Inflammatory macrophage treated with lipopolysaccharide for 1 hour (primary cell): ENCODE measurements around the gene CHKB.

ENCODE experiments used
- DNase-seq, 2 donors: peaks; one replicate each; pipeline ENCODE4 v3.0.0-alpha.2; 2020 to 2022

CHKB gene

DNA sequence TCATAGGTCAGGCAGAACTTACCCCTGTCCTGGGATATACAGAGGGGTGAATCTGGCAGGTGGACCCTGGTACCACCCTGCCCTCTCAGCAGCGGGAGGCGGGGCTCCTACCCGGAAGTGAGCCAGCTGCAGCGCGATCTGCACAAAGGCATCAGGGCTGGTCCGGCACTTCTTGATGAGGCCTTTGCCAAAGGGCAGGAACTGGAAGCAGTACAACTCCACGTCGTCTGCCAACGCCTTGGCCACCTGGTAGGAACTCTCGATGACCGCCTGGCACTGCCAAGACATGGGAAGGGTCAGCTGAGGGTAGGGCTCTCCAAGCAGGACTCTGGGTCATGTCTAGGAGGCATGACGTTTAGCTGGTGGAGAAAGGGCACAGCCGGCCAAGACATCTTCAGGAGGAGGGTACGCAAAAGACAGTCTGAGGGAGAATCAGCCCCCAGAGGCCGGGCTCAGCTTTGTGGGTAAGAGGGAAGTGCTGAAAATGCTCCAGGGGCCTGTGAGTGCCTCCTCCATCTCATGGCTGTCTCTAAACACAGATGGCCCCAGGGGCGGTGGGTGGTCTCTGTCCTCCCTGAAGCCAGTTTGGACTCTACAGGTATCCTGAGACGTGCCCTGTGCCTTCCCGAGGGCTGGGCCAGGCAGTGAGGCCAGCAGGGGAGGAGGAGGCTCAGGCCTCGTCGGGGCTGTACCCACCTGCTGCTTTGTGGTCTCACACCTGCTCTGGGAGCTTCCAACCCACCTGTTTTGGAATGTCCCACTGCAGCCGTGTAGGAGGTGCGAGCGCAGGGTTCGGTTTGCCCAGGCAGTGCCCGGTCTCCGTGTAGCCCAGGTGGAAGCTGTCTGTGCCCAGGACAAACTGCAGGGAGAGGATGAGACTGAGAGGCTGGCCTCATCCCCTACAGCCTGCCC, 11.1 kb downstream of the CHKB start:
- no peak for DNase-seq

DNA sequence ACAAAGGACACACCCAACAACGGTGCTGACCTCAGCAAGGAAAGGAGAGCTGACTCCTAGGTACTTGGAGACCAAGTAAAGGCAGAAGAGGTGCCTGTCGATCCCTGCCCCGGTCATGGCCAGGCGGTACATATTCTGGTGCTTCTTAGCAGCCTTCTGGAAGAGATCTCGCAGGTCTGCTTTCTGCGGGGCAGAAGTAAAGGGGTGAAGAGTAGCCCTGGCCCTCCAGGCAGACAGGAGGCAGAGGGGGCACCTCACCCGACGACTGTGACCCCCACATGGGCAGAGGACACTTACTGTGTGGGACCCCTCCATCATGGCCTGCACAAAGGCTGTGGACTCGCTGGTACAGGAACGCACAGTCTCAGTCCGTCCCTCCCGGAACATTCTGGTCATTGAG, 11.8 kb downstream of the CHKB start:
- DNase-seq = no peak

DNA sequence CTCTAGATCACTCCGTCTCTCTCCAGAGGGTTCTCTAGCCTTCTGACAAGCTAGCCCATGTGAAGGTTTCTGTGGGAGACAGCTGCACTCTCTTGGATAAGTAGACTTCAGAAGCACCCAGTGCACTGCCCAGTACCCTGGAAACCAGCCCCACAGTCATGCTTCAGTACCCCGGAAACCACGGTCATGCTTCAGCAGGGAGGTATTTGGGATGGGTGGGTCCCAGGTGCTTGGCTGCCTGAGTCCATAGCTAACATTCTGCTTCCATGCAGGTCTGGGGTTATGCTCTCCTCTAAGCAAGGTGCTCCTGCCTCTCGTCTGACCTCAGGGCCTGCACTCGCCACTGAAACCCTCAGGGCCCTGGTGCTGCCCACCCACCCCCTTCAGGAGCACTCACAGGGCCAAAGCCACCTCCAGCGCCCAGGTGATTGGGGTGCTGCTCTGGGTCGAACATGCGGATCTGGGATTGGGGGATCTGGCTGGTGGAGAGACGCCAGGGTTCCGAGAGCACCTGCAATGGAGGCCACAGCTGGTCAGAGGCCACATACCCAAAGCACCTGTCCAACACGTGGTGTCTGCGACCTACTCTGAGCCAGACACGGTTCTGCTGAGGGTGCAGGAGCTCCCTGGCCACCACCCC, 12.6 kb downstream of the CHKB start:
- DNase-seq = no peak

DNA sequence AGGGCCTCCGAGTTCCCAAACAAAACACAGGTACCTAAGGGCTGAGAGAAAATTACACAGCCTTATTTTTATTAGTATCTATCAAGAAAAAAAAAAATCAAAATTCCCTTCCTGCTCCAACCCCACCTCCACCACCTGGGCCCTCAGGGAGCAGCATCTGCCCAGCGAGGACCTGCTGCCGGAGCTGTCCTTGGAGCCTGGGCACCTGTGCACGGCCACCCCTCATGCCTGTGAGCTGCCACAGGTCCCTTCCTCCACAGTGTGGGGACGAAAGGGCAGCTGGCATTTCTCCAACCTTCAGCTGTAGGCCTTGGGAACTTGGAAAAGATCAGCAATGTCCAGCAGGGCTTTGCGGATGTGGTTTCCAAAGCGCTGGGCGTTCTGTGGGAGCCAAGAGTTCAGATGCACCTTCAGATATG, 13.6 kb downstream of the CHKB start:
- DNase-seq = no peak

DNA sequence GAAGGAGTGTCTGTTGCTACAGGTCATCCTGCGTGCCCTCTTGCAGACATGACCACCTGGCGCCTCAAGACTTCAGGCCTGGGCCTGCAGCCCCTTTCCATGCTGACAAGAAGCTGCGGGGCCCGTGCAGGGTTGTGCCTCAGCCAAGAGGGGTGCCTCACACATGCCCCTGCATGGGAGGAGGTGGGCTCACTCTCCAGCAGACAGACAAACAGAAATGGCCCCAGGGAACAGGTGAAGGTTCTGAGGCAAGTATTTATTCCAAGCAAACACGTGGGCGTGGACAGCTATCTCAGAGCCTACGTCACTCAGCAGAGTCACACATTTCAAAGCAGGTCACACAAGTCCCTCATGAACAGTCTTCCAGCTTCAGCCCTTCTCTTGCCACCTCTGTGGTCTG, 14.0 kb downstream of the CHKB start:
- no peak for DNase-seq

DNA sequence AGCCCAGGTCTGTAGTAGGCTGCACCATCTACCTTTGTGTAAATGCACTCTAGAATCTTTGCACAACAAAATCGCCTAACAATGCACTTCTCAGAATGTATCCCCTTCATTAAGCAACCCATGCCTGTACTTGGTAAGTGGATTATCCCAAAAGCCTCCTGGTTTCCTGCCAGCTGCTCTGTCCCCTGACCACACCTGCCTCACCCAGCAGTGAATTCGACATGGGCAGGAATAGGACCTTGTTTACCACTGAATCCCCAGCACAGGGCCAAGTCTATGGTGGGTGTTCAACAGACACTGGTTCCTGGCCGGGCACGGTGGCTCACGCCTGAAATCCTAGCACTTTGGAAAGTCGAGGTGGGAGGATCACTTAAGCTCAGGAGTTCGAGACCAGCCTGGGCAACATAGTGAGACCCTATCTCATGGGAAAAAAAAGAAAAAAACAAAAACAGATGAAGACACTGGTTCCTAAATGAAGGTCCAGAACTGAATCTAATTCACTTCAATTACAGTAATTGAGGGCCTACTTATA, 14.9 kb downstream of the CHKB start:
- DNase-seq = no peak

DNA sequence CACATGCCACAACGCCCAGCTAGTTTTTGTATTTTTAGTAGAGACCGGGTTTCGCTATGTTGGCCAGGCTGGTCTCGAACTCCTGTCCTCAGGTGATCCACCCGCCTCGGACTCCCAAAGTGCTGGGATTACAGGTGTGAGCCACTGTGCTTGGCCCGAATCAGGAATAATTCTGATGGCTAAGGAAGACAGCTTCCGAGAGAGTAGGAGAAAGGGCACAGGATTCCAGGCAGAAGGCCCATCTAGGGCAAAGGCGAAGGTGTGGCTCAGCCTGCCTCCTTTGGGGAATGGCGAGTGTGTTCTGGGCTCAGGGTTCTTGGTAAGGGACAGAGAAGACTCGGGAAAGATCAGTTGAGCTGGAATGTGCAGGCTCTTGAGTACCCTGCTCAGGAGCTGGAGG, 18.4 kb downstream of the CHKB start:
- no peak for DNase-seq

DNA sequence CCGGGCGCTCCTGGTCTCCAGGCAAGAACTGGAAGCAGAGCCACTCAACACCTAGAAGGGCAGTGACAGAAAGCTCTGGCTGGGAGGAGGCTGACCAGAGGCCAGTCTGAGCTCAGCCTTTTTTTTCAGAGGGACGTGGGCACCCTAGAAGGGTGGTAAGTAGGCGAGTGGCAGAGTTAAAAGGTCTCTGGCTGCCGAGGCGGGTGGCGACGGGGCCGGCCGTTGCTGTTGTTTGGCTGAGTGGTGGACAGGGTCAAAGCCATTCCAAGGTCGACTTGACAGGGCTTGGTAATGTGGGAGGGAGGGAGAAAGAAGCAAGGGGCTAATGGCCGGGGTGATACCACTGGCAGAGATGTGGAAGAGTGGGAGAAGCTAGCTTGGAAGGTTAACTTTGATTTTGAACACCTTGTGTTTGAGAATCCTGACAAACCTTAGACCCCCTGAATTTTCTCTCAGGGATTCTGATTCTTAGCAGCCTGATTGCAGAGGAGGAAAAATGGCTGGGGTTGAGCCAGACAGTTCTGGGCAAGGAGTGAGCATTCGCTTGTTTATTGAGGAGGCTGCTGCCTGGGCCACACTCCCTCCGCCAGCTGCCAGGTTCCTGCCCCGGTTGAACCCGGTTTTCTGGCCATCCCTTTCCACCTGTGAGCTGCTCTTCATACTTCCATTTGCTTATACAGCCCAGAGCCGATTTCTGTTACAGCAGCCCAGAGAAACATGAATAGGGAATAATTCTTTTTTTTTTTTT, 19.1 kb downstream of the CHKB start:
- DNase-seq = no peak

DNA sequence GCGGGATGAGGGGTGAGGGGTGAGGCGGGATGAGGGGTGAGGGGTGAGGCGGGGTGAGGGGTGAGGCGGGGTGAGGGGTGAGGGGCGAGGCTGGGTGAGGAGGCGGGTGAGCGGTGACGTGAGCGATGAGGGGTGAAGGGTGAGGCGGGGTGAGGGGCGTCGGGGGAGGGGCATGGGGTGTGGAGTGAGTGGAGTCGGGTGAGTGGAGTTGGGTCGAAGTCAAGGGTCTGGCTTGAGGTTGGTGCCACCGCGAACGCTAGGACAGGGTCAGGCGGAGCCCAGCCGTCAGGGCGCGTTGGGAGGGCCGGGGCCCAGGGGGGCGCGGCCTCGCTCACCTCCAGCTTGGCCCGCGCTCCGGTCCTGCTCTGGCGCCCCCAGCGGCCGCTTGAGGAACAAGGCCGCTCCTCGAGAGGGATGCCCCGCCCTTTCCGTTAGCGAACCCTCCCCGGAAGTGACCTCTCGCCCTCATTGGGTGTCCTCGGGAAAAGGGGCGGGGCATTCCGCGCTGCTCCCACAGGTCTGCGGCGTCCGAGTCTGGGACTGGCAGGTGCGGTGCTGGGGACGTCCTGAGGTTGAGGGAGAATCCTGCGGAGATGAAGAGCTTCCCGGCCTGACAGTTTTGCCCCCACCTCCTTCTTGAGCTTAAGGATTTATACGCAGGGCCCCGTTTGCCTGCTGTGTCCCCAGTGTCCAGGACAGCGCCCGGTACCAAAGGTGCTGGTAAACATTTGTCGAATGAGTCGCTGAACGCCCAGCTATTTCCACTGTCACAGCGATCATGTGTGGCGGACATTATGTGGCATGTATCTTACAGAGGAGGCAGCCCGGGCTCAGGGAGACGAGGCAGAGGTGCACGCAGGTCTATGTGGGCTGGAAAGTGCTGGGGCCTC, 19.9 kb downstream of the CHKB start, which contains the start of gene SYCE3:
TSS of gene SYCE3 (minus strand) at position 397 of the 890 bp plus-strand sequence. CDS start 6,514 bp downstream, outside the sequence.
- DNase-seq = peak; percentile 92 to 99

DNA sequence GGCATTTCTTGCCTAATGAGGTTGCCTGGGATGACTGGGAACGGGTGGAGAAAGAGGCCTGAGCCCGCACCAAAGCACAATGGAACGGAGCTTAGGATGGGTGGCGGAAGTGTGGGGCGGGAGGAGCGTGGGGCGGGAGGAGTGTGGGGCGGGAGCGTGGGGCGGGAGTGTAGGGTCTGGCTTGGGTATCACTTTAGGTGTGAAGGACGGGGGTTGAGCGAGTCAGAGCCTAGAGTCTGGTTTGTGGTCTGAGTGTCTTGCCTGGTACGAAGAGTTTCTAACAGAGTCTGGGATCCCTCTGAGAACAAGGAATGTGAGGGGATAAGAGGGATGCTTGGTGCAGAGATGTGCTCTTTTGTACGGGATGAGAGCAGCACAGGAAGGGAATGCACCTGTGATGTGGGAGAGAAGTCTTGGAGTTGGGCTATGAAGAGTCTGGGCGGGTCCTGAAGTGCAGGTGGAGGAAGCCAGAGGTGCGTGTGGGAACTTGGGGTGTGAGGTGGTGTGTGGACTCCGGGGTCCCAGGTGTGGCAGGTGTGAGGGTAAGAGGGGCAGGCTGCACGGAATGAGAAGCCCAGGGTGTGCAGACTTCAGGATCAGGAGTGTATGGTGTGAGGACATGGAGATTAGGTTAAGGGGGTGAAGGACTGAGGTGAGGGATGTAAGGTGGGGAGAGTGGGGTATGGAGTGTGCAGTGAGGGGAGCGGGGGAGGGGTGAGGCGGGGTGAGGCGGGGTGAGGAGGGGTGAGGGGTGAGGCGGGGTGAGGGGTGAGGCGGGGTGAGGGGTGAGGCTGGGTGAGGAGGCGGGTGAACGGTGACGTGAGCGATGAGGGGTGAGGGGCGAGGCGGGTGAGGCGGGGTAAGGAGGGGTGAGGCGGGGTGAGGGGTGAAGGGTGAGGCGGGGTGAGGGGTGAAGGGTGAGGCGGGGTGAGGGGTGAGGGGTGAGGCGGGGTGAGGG, 21.0 kb downstream of the CHKB start:
- no peak for DNase-seq

DNA sequence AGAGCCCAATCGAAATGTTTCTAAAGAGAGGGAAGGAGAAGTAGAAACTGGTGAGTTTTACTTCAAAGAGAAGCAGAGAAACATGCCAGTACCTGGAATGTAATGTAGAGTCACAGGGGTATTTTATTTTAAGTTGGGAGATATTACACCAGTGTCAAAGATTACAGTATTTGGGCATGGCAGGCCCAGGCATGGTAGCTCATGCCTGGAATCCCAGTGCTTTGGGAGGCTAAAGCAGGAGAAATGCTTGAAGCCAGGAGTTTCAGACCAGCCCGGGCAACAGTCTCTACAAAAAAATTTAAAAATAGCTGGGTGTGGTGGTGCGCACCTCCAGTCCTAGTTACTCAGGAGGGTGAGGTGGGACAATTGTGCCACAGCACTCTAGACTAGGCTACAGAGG, 22.6 kb downstream of the CHKB start:
- DNase-seq = no peak

DNA sequence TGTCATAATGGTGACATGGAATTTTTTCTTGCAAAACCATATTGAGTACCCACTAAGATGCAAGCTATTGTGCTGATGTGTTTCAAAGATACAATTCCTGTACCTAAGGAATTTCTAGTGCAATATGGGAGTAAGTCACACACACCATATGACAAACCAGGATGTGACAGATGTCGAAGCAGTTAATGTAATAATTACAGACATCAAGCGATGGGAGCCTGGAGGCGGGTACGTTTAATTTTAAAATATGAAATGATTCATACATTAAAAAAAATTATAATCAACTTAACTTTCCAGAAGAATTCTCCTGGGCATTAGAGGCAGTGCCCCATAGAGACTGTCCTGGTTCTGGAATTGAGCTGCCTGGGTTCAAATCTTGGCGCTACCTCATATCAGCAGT, 25.9 kb downstream of the CHKB start:
- DNase-seq = no peak

DNA sequence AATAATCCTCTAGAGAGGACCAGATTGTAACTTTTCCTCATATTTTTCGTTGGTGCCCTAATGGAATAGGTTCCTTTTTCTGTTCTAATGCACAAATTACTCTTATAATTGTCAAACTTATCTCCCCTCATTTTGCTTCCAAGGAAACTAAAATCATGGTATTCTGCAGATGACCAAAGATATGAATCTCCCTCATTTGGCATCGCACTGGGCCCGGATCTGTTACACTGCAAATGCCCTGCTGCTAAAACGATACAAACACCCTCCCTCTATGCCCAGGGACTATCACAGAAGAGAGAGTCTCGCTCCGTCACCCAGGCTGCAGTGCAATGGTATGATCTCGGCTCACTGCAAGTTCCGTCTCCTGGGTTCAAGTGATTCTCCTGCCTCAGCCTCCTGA, 29.3 kb downstream of the CHKB start:
- DNase-seq = no peak

DNA sequence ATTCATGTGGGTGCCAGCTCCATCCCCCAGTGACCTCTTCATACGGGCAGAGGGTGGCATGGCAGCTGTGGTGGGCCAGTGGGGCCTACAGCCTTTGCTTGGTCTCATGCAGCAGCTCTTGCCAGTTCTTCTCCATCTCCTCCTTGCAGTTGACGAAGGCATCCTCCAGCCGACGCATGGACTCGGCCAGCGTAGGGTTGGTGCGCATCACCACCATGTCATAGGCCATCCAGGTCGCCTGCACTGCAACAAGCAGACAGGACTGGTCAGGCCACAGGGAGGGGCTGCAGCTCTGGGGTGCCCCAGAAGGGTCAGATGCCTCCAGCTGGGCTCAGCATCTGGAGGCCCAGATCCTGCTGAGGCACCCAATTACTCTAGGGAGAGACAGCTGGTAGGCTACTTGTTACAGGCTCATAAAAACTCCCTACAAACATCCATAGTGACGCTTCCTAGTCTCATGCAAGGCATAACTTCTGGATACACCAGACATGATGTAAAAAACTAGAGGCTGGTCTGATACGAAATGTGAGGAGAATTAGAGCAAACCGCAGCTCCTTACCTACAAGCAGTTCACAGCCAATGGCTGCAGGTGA, 31.4 kb downstream of the CHKB start:
- DNase-seq = no peak

DNA sequence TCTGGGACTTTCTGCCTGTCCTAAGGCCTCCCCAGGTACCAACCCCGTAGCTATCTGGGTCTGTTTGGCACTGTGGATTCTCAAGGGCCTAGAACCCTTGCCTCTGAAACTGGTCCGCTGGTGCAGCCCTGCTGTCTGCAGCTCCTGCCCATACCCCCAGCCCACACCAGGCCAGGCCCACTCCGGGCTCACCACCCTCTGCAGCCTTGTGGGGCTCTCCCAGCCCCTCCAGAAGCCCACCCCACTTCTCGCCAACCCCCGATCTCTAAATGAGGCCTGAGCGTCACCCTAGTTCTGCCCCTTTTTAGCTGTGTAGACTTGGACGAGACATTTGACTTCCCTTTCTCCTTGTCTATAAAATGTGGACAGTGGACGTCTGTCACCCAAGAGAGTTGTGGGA, 32.3 kb downstream of the CHKB start:
- DNase-seq = no peak

DNA sequence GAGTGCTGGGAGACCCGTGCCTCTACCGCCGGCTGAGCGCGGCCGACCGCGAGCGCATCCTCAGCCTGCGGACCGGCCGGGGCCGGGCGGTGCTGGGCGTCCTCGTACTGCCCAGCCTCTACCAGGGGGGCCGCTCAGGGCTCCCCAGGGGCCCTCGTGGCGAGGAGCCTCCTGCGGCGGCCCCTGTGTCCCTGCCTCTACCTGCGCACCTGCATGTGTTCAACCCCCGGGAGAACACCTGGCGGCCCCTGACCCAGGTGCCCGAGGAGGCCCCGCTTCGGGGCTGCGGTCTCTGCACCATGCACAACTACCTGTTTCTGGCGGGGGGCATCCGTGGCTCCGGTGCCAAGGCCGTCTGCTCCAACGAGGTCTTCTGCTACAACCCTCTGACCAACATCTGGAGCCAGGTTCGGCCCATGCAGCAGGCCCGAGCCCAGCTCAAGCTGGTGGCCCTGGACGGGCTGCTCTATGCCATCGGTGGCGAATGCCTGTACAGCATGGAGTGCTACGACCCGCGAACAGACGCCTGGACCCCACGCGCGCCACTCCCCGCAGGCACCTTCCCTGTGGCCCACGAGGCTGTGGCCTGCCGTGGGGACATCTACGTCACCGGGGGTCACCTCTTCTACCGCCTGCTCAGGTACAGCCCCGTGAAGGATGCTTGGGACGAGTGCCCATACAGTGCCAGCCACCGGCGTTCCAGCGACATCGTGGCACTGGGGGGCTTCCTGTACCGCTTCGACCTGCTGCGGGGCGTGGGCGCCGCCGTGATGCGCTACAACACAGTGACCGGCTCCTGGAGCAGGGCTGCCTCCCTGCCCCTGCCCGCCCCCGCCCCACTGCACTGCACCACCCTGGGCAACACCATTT, 33.5 kb downstream of the CHKB start:
- DNase-seq = no peak

DNA sequence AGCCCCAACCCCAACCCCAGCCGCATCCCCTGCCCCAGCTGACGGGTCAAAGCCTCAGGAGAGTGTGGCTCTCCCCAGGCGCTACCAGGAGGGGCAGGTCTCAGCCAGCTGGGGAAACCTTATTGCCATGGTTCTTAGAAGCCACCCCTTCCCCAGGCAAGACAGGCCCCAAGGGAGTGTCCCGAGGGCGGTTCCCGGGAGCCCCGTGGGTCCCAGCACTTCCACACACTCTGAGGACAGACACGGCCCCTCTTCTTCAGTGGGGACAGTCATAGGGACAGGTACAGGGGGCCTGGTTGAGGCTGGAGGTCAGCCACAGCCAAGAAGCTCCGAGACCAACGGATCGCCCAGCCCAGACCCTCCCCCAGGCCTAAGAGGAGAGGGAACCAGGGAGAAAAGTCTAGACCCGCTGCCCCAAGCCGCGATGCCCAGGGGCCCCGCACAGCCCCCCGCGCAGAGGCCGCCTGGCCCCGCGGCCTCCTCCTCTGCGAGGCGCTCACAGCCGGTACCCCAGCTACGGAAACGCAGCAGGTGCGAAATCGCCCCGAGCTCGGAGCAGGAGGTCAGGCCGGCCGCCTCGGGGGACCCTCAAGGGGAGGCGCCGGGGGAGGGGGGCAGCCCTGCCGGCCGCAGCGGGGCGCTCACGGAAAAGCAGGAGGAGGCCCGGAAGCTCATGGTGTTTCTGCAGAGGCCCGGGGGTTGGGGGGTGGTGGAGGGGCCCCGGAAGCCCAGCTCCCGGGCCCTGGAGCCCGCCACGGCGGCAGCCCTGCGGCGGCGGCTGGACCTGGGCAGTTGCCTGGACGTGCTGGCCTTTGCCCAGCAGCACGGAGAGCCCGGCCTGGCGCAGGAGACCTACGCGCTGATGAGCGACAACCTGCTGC, 34.4 kb downstream of the CHKB start:
- DNase-seq = no peak

DNA sequence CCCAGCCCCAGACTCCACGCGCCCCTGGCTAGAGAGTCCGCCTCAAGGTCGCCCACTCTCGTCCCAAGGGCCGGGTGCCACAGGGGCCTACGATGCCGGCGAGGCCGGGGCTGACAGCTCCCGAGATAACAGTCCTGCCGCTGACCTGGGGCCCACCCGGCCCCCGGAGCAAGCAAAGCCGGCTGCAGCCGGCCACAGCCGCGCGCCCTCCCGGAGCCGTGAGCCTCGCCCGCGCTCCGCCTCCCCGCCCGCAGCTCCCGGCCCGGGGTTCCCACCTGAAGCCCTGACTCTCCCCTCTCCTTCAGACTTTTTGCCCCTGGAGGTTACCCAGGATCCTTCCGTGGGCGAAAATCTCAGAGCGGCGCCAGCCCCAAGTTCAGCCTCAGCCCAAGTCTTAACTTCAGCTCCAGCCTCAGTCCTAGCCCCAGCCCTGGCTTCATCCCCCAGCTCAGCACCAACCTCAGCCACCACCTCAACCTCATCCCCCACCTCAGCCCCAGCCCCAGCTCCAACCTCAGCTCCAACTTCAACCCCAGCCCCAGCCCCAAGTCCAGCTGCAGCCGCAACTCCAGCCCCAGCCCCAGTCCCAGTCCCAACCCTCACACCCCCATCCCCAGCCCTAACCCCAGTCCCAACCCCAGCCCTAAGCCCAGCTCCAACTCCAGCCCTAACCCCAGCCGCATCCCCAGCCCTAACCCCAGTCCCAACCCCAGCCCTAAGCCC, 35.2 kb downstream of the CHKB start:
- no peak for DNase-seq
